Mucosa of descending colon (tissue), 3 donors: Measurements from ENCODE around the gene ZBTB18. TPM values are rescaled to one million over a fixed set of nuclear protein-coding genes. Genes with fewer than 3 reads are reported as not detected.

Source experiments
- ATAC-seq: fragments of 200-7000 bp; cut with Tn5 transposase; one replicate; pipeline ENCODE4 v1.9.1; 2020; ENCODE audit warnings: mild to moderate bottlenecking, moderate library complexity
- DNase-seq, 3 donors: peaks; one replicate each; pipeline ENCODE4 v3.0.0-alpha.2; 2020
- H3K36me3 ChIP-seq: fragments of 200-600 bp; one replicate; pipeline ENCODE4 v1.8.0; 2021; ENCODE audit warnings: low read depth, mild to moderate bottlenecking
- H3K4me1 ChIP-seq: fragments of 200-600 bp; one replicate; pipeline ENCODE4 v1.8.0; 2021; ENCODE audit warnings: low read depth, mild to moderate bottlenecking
- H3K4me3 ChIP-seq: fragments of 200-600 bp; one replicate; pipeline ENCODE4 v1.8.0; 2021; ENCODE audit warnings: mild to moderate bottlenecking
- H3K9me3 ChIP-seq: fragments of 200-600 bp; one replicate; pipeline ENCODE4 v1.8.0; 2021; ENCODE audit warnings: mild to moderate bottlenecking
- CTCF ChIP-seq: fragments of 200-600 bp; IDR thresholded peaks from one replicate; pipeline ENCODE4 v1.8.0; 2022; ENCODE audit warnings: antibody characterized with exemption, mild to moderate bottlenecking
- intact Hi-C, 2 donors: fragments of 100-400 bp; cut with DNase I in 1 of 2; cut with micrococcal nuclease in 1 of 2; formaldehyde crosslinking; loops; one replicate each; pipeline versions ENCODE4 v1.11.0 to v1.11.1; 2022; cut with DNase I, micrococcal nuclease
- total RNA-seq, 3 donors: library from RNA; stranded (reverse); fragmentation: NEBNext Ultra II Directional in 2 of 3; extraction: Animal tissue kit (Norgen Biotek cat#: 25700) in 2 of 3; gene quantifications; one replicate each; pipeline versions ENCODE4 v1.2.1 to v1.2.4, GENCODE V29; 2021 to 2023
- donor health status: DM: no; HTN: no; CAD: no; lungs with moderate emphysema.
- donor health status: DM: no; HTN: no; CAD: no.
- donor health status: DM: no; HTN: yes; CAD: no.

The ZBTB18 gene
- total RNA-seq, 3 donors from 2014 or later: 14.8 to 25.2 (median 19.9) TPM

- TF ChIP-seq CTCF: no peak
- intact Hi-C loops: no loop called here
- no peak for DNase-seq
- Histone ChIP-seq H3K36me3 (no peaks in the 10 kb centered on the region), H3K9me3 (no peaks in the 10 kb centered on the region), H3K4me1 (no peaks in the 10 kb centered on the region), H3K4me3 (no peak overlapping the region)
- ATAC-seq: no peak
Measured at GRCh38 chr1:244019982-244020485, 31.0 kb upstream of the ZBTB18 start.

- ATAC-seq (no peak), DNase-seq (no peak)
- Histone ChIP-seq H3K4me3 (no peak overlapping the region), H3K4me1 (no peaks in the 10 kb centered on the region), H3K9me3 (no peaks in the 10 kb centered on the region), H3K36me3 (no peaks in the 10 kb centered on the region)
- no peak for TF ChIP-seq CTCF
- intact Hi-C loops: no loop called here
Measured at GRCh38 chr1:244021427-244021826, 29.7 kb upstream of the ZBTB18 start.

GRCh38 chr1:244022311-244022710 lies 28.8 kb upstream of the ZBTB18 start:
- Histone ChIP-seq H3K9me3 (no peaks in the 10 kb centered on the region), H3K4me1 (no peaks in the 10 kb centered on the region), H3K4me3 (no peak overlapping the region), H3K36me3 (no peaks in the 10 kb centered on the region)
- DNase-seq (no peak), ATAC-seq (no peak)
- intact Hi-C loops: no loop called here
- no peak for TF ChIP-seq CTCF

- ATAC-seq: peak; percentile 19
- no peaks in the 10 kb centered on the region for H3K36me3 ChIP-seq
- H3K4me1 ChIP-seq: no peaks in the 10 kb centered on the region
- no peak for DNase-seq
- TF ChIP-seq CTCF: no peak
- intact Hi-C loops: no loop called here
- H3K4me3 ChIP-seq: no peak overlapping the region
- no peaks in the 10 kb centered on the region for H3K9me3 ChIP-seq
Measured at GRCh38 chr1:244022864-244023440, 28.1 kb upstream of the ZBTB18 start.

GRCh38 chr1:244027491-244028145 lies 23.5 kb upstream of the ZBTB18 start:
- H3K9me3 ChIP-seq: no peaks in the 10 kb centered on the region
- no peaks in the 10 kb centered on the region for H3K36me3 ChIP-seq
- no peaks in the 10 kb centered on the region for H3K4me1 ChIP-seq
- TF ChIP-seq CTCF: no peak
- DNase-seq: no peak
- intact Hi-C loops: no loop called here
- no peak for ATAC-seq
- H3K4me3 ChIP-seq: no peak overlapping the region
